Neural cell (in vitro differentiated cells): Measurements from ENCODE around the gene WFS1. TPM values are rescaled to one million over a fixed set of nuclear protein-coding genes. Genes with fewer than 3 reads are reported as not detected.

Experiments
- H2AFZ ChIP-seq: fragments of 200-600, 300-800 bp; sonication (generic), shearing (Covaris generic); 2 replicates; pipeline ENCODE4 v1.6.0; 2014; ENCODE audit warnings: low read depth, mild to moderate bottlenecking, antibody characterized with exemption, low read length, moderate library complexity
- H3F3A ChIP-seq: fragments of 200-600 bp; shearing (Covaris generic); 2 replicates; pipeline ENCODE4 v1.6.1; 2016; ENCODE audit warnings: mild to moderate bottlenecking, moderate library complexity, mixed read lengths, antibody characterized with exemption, low read length; ENCODE audit not compliant: insufficient read depth, poor library complexity, severe bottlenecking
- H3K27ac ChIP-seq: fragments of 200-600, 300-800 bp; sonication (generic), shearing (Covaris generic); 2 replicates; pipeline ENCODE4 v1.5.1; 2014; ENCODE audit warnings: mild to moderate bottlenecking, low read length, moderate library complexity
- H3K27me3 ChIP-seq: fragments of 300-800, 200-600 bp; sonication (generic), shearing (Covaris generic); 2 replicates; pipeline ENCODE4 v1.6.0; 2014; ENCODE audit warnings: mild to moderate bottlenecking, low read depth, low read length, moderate library complexity; ENCODE audit not compliant: insufficient read depth
- H3K36me3 ChIP-seq: fragments of 300-800, 200-600 bp; sonication (generic), shearing (Covaris generic); 2 replicates; pipeline ENCODE4 v1.5.1; 2014; ENCODE audit warnings: mild to moderate bottlenecking, antibody characterized with exemption, low read length, moderate library complexity; ENCODE audit not compliant: insufficient read depth
- H3K4me2 ChIP-seq: fragments of 300-800, 200-600 bp; sonication (generic), shearing (Covaris generic); 2 replicates; pipeline ENCODE4 v1.6.0; 2014; ENCODE audit warnings: mild to moderate bottlenecking, low read length
- H3K4me3 ChIP-seq: fragments of 300-800, 200-600 bp; sonication (generic), shearing (Covaris generic); 2 replicates; pipeline ENCODE4 v1.5.1; 2014; ENCODE audit warnings: mild to moderate bottlenecking, low read length, moderate library complexity
- H3K79me2 ChIP-seq: fragments of 200-600 bp; shearing (Covaris generic); replicated peaks from 2 replicates; pipeline ENCODE4 v1.6.0; 2014; ENCODE audit warnings: mild to moderate bottlenecking, low read length, moderate library complexity; ENCODE audit not compliant: insufficient read depth
- H3K9ac ChIP-seq: fragments of 300-800, 200-600 bp; sonication (generic), shearing (Covaris generic); 2 replicates; pipeline ENCODE4 v1.6.1; 2016; ENCODE audit warnings: mild to moderate bottlenecking, low read length, mixed read lengths
- H3K9me2 ChIP-seq: fragments of 200-600 bp; shearing (Covaris generic); 2 replicates; pipeline ENCODE4 v1.6.1; 2016; ENCODE audit warnings: mild to moderate bottlenecking, low read length, mixed read lengths; ENCODE audit not compliant: insufficient read depth
- H3K9me3 ChIP-seq: fragments of 200-600, 300-800 bp; sonication (generic), shearing (Covaris generic); 2 replicates; pipeline ENCODE4 v1.6.1; 2016; ENCODE audit warnings: mild to moderate bottlenecking, mixed run types, low read length, moderate library complexity, mixed read lengths
- H4K20me1 ChIP-seq: fragments of 200-600 bp; shearing (Covaris generic); 2 replicates; pipeline ENCODE4 v1.6.1; 2016; ENCODE audit warnings: mild to moderate bottlenecking, mixed run types; ENCODE audit not compliant: insufficient read depth
- EP300 ChIP-seq: fragments of 450-650 bp; conservative IDR thresholded peaks from 2 replicates; pipeline ENCODE4 v1.6.1; 2014; ENCODE audit warnings: antibody characterized with exemption, mild to moderate bottlenecking, moderate library complexity; ENCODE audit not compliant: poor library complexity, severe bottlenecking
- EZH2 ChIP-seq: fragments of 200-600, 300-800 bp; shearing (Covaris generic), sonication (generic); IDR thresholded peaks from 2 replicates; pipeline ENCODE4 v1.6.1; 2014; ENCODE audit warnings: antibody characterized with exemption, low read length, borderline replicate concordance, mild to moderate bottlenecking; ENCODE audit not compliant: insufficient read depth, poor library complexity, severe bottlenecking
- MXI1 ChIP-seq: fragments of 450-650 bp; conservative IDR thresholded peaks from 2 replicates; pipeline ENCODE4 v1.6.1; 2014; ENCODE audit warnings: antibody characterized with exemption, mild to moderate bottlenecking; ENCODE audit not compliant: poor library complexity, severe bottlenecking
- POLR2AphosphoS5 ChIP-seq: IDR thresholded peaks from 2 replicates; pipeline ENCODE4 v1.6.1; 2012
- RAD21 ChIP-seq: fragments of 450-650 bp; conservative IDR thresholded peaks from 2 replicates; pipeline ENCODE4 v1.6.1; 2014; ENCODE audit warnings: antibody characterized with exemption, mild to moderate bottlenecking, moderate library complexity
- SMC3 ChIP-seq: fragments of 450-650 bp; conservative IDR thresholded peaks from 2 replicates; pipeline ENCODE4 v1.6.1; 2014; ENCODE audit warnings: antibody characterized with exemption, mild to moderate bottlenecking, moderate library complexity; ENCODE audit not compliant: poor library complexity
- TAF1 ChIP-seq: IDR thresholded peaks from 2 replicates; pipeline ENCODE4 v1.6.1; 2012; ENCODE audit warnings: low read depth
- polyA plus RNA-seq: library from polyadenylated mRNA; depleted of rRNA; stranded (reverse); fragments of >200 nt; gene quantifications from 2 replicates; pipeline ENCODE4 v1.2.3, GENCODE V29; 2014
- TF ChIP-seq, protein P1 (sequence below): IDR thresholded peaks from 2 replicates; pipeline ENCODE4 v1.6.1; 2012; ENCODE audit warnings: borderline replicate concordance
- TF ChIP-seq, protein P2 (sequence below): fragments of 450-650 bp; IDR thresholded peaks from 2 replicates; pipeline ENCODE4 v1.5.1; 2014; ENCODE audit warnings: antibody characterized with exemption, mild to moderate bottlenecking, moderate library complexity; ENCODE audit not compliant: poor library complexity, severe bottlenecking

The WFS1 gene
- polyA plus RNA-seq, 1 donor from 2014 or later: 4.5 TPM

DNA sequence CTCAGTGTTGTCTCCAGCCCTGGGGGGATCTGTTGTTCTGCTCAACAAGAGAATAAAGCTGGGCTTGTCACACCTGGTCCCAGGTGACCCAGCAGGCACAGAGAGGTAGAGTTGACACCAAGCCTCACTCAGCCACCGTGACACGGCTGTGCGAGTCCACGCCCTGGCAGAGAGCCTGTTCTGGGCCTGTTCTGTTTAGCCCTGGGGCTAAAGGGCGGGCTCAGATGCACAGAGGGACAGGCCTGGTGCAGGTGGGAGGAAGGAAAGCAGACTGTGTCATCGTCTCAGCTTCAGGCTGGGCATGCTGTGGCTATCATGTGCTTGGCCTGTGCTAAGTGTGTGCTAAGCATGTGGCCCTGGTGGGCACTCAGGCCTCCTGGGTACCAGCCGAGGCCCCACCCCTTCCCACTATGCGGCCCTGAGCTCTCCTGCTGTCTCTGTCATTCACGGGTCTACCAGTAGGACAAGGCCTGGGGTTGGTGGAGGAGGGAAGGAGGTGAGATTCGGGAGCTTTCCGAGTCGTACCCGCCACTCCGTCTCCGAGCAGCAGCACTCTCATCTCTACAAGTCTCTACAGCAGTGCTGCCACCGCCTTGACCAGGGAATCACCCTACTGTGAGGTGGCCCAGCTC is 10.8 kb downstream of the WFS1 start:
- Histone ChIP-seq H3K27ac (no peak overlapping the region), H3K9me3 (no peaks in the 10 kb centered on the region), H3K36me3 (no peaks in the 10 kb centered on the region), H3K4me2 (no peak overlapping the region), H3K4me3 (no peak overlapping the region), H3K27me3 (no peaks in the 10 kb centered on the region), H3K9ac (no peak overlapping the region), H4K20me1 (no peaks in the 10 kb centered on the region), H3K79me2 (no peaks in the 10 kb centered on the region), H2AFZ (no peak overlapping the region), H3F3A (no peaks in the 10 kb centered on the region), H3K9me2 (no peaks in the 10 kb centered on the region)
- TF ChIP-seq SMC3: no peak
- TF ChIP-seq TAF1: no peak
- TF ChIP-seq, protein P1, sequence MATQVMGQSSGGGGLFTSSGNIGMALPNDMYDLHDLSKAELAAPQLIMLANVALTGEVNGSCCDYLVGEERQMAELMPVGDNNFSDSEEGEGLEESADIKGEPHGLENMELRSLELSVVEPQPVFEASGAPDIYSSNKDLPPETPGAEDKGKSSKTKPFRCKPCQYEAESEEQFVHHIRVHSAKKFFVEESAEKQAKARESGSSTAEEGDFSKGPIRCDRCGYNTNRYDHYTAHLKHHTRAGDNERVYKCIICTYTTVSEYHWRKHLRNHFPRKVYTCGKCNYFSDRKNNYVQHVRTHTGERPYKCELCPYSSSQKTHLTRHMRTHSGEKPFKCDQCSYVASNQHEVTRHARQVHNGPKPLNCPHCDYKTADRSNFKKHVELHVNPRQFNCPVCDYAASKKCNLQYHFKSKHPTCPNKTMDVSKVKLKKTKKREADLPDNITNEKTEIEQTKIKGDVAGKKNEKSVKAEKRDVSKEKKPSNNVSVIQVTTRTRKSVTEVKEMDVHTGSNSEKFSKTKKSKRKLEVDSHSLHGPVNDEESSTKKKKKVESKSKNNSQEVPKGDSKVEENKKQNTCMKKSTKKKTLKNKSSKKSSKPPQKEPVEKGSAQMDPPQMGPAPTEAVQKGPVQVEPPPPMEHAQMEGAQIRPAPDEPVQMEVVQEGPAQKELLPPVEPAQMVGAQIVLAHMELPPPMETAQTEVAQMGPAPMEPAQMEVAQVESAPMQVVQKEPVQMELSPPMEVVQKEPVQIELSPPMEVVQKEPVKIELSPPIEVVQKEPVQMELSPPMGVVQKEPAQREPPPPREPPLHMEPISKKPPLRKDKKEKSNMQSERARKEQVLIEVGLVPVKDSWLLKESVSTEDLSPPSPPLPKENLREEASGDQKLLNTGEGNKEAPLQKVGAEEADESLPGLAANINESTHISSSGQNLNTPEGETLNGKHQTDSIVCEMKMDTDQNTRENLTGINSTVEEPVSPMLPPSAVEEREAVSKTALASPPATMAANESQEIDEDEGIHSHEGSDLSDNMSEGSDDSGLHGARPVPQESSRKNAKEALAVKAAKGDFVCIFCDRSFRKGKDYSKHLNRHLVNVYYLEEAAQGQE: no peak
- TF ChIP-seq, protein P2, sequence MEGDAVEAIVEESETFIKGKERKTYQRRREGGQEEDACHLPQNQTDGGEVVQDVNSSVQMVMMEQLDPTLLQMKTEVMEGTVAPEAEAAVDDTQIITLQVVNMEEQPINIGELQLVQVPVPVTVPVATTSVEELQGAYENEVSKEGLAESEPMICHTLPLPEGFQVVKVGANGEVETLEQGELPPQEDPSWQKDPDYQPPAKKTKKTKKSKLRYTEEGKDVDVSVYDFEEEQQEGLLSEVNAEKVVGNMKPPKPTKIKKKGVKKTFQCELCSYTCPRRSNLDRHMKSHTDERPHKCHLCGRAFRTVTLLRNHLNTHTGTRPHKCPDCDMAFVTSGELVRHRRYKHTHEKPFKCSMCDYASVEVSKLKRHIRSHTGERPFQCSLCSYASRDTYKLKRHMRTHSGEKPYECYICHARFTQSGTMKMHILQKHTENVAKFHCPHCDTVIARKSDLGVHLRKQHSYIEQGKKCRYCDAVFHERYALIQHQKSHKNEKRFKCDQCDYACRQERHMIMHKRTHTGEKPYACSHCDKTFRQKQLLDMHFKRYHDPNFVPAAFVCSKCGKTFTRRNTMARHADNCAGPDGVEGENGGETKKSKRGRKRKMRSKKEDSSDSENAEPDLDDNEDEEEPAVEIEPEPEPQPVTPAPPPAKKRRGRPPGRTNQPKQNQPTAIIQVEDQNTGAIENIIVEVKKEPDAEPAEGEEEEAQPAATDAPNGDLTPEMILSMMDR: no peak
- no peak for TF ChIP-seq EP300
- no peak for TF ChIP-seq MXI1
- TF ChIP-seq EZH2: no peak
- TF ChIP-seq RAD21: no peak

DNA sequence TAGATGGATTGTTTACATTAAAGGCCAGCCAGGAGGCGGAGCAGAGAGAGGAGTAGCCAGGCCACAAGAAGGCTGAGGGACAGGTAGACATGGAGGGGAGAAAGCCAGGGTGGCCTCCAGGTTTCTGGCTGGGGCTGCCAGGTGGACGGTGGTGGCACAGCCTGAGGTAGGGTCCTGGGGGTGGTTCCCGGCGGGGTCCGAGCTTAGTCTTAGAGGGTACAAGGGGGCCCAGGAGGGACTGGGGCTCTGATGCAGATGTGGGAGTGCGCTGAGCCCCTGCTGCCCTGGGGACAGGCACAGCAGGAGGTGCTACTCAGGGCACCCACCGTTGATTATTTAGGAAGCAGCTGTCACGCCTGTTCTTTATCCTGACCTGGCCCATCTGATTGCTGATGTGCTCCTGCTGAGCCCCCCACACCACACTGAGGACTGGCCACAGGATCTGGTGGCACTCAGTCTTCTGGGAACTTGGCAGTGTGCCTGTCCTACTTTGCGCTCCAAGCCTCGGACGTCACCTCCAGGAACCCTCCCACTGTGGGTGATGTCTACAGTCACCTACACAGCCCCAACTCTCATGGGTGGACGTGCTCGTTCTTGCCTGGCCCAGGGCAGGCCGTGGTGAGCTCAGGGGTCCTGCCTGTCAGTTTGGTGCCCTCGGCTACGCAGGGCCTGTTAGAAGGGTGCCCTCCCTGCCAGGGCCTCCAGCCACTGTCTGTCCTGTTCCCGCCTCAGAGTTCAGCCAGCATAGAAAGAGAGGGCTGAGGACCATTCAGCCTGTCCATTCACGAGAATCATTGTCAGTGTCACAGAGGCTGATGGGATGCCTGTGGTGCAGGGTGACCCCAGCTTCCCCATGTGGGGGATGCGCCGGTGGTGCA is 12.0 kb downstream of the WFS1 start:
- no peak overlapping the region for H3K4me3 ChIP-seq
- H4K20me1 ChIP-seq: no peaks in the 10 kb centered on the region
- H3K79me2 ChIP-seq: no peaks in the 10 kb centered on the region
- no peak overlapping the region for H3K4me2 ChIP-seq
- H2AFZ ChIP-seq: no peak overlapping the region
- H3K9me3 ChIP-seq: no peaks in the 10 kb centered on the region
- no peaks in the 10 kb centered on the region for H3K36me3 ChIP-seq
- no peak overlapping the region for H3K27ac ChIP-seq
- H3K9me2 ChIP-seq: no peaks in the 10 kb centered on the region
- no peaks in the 10 kb centered on the region for H3F3A ChIP-seq
- TF ChIP-seq RAD21 (no peak), EP300 (no peak), MXI1 (no peak), SMC3 (no peak), TAF1 (no peak), POLR2AphosphoS5 (no peak), EZH2 (no peak)
- TF ChIP-seq, protein P1: no peak
- TF ChIP-seq, protein P2: no peak
- H3K9ac ChIP-seq: no peak overlapping the region
- no peaks in the 10 kb centered on the region for H3K27me3 ChIP-seq
